GM12891 (cell line): ENCODE results near the gene RGL2.

Experiments
- POLR2A ChIP-seq: IDR thresholded peaks from 2 replicates; pipeline ENCODE4 v1.6.1; 2011; ENCODE audit warnings: low read depth, low read length, control low read depth
- POLR2AphosphoS5 ChIP-seq: IDR thresholded peaks from 2 replicates; pipeline ENCODE4 v1.6.1; 2011; ENCODE audit warnings: low read depth, low read length, control low read depth

DNA sequence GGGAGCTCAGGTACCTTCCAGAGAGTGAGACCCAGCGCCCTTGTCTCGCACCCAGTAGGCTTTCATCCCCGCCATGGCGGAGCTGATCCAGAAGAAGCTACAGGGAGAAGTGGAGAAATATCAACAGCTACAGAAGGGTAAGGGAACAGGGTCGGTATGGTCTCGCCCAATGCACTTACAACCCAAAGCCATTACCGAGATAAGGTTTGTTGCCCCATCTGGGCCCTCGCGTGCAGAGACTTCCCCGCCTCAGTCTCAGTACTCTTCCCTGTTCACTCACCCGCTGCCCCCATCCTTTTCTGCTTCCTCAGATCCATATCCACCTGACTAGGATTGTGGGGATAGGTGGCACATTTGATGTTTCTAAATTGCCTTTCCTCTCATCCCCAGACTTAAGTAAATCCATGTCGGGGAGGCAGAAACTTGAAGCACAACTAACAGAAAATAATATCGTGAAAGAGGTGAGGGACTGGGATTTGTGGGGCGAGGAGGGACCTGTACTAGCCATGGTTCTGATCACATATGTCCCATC lies 8.9 kb downstream of the RGL2 start:
- TF ChIP-seq POLR2AphosphoS5: 0 out of 2 replicates have a peak, but pooled peaks have one; percentile 14
- no peak; the same call in 1 of the 2 replicates for TF ChIP-seq POLR2A
